Measurements from ENCODE around the gene NKD1. TPM values are rescaled to one million over a fixed set of nuclear protein-coding genes. Genes with fewer than 3 reads are reported as not detected.
A peak's percentile ranks its signal among the peaks of the same experiment; 100 is the strongest.

NKD1 gene
- total and polyA plus RNA-seq, 12 donors: 0.67 to 8.9 (median 3.5) TPM

GRCh38 chr16:50662306-50662940 lies 114.2 kb downstream of the NKD1 start:
- Histone ChIP-seq H3K4me3 (no peak overlapping the region), H3K9me3 (replicated peaks in 1 of 3) (no peaks in the 10 kb centered on the region), H3K27ac (no peak overlapping the region), H3K4me1 (replicated peaks in 1 of 2) (peaks cover 0 to 3% of the 10 kb centered on the region in 2 donors), H3K27me3 (no peaks in the 10 kb centered on the region), H3K36me3 (replicated peaks in 1 of 2) (no peaks in the 10 kb centered on the region)
- WGBS, 4 donors: 76 to 92% (median 89%) methylated on average over 7 to 10 of the region's 10 CpGs
- DNase-seq: no peak
- TF ChIP-seq POLR2A (IDR thresholded peaks at IDR 0.05) (no peak), CTCF (IDR thresholded peaks at IDR 0.05) (no peak)
- intact Hi-C loops (cut with DNase I): loop anchor here in 1 of 2 donors (5.0 kb wide), 1 partner anchor 290 kb away; no protein-coding TSS in a partner anchor

- intact Hi-C loops (cut with DNase I): loop anchor here in 1 of 2 donors (5.0 kb wide), 1 partner anchor 292 kb away; no protein-coding TSS in a partner anchor
Measured at GRCh38 chr16:50664270-50664669, 116.1 kb downstream of the NKD1 start.

GRCh38 chr16:50665128-50665878 lies 117.1 kb downstream of the NKD1 start:
- 10 to 15% (median 15%) methylated on average over 24 to 40 of the region's 40 CpGs for WGBS, 4 donors
- Histone ChIP-seq H3K9me3 (replicated peaks in 1 of 3) (no peaks in the 10 kb centered on the region), H3K4me1 (replicated peaks in 1 of 2) (peaks cover 0 to 3% of the 10 kb centered on the region in 2 donors), H3K27me3 (no peaks in the 10 kb centered on the region), H3K27ac (peak overlapping the region in 3 of 5 donors; percentile 49 to 59 (median 54)), H3K4me3 (peak overlapping the region in 2 of 4 donors; percentile 52 to 57), H3K36me3 (replicated peaks in 1 of 2) (no peaks in the 10 kb centered on the region)
- peak; percentile 72 to 91 (median 85) for DNase-seq
- intact Hi-C loops (cut with DNase I): loop anchor here (5.0 kb wide), 2 partner anchors 142 to 293 kb away; no protein-coding TSS in a partner anchor
- peak; percentile 77 to 97 (median 88) for TF ChIP-seq CTCF (IDR thresholded peaks at IDR 0.05)
- TF ChIP-seq POLR2A (IDR thresholded peaks at IDR 0.05): no peak

More at GRCh38 chr16:50664270-50664669, 116.1 kb downstream of the NKD1 start:
- Histone ChIP-seq H3K4me3 (no peak overlapping the region), H3K4me1 (replicated peaks in 1 of 2) (peaks cover 0 to 3% of the 10 kb centered on the region in 2 donors), H3K36me3 (replicated peaks in 1 of 2) (no peaks in the 10 kb centered on the region), H3K27ac (no peak overlapping the region), H3K27me3 (no peaks in the 10 kb centered on the region), H3K9me3 (replicated peaks in 1 of 3) (no peaks in the 10 kb centered on the region)
- TF ChIP-seq CTCF (IDR thresholded peaks at IDR 0.05) (no peak), POLR2A (IDR thresholded peaks at IDR 0.05) (no peak)
- no peak for DNase-seq
- 71 to 79% (median 75%) methylated on average over 5 of the region's 5 CpGs for WGBS, 4 donors

Measured in adrenal gland (tissue), 12 donors.